HCT116 (cell line): Measurements from ENCODE around the gene TBC1D19. TPM values are rescaled to one million over a fixed set of nuclear protein-coding genes. Genes with fewer than 3 reads are reported as not detected.

Experiments
- ATAC-seq: fragments of 200-7000 bp; cut with Tn5 transposase; 2 replicates; pipeline ENCODE4 v1.9.1; 2020; ENCODE audit warnings: mild to moderate bottlenecking, moderate library complexity
- BruUV-seq: library from RNA; stranded (reverse); fragments of 400-500 nt; replicated peaks from 2 replicates; lab custom pipeline; 2021; lab: Mats Ljungman, UMichigan
- CTCF ChIA-PET: fragments of 300-600 bp; sonication (Branson Sonifier 250); formaldehyde crosslinking; loops from one replicate; lab custom pipeline; 2021; ENCODE audit warnings: antibody characterized with exemption; lab: Charles Lee
- POLR2A ChIA-PET: fragments of 300-600, 350-600 bp; sonication (Branson Sonifier 250); formaldehyde crosslinking; loops from one replicate; lab custom pipeline; 2021; ENCODE audit warnings: antibody characterized with exemption; lab: Charles Lee
- RAD21 ChIA-PET, 2 experiments: fragments of 300-600 bp; sonication (Branson Sonifier 250); formaldehyde crosslinking; loops; one replicate each; lab custom pipeline; 2023; ENCODE audit warnings: low total read pairs in 2 of 2; ENCODE audit not compliant: uncharacterized antibody in 2 of 2, unreplicated experiment in 2 of 2, low non-redundant PET in 1 of 2; lab: Charles Lee
- DNase-seq: peaks from one replicate; pipeline ENCODE4 v3.0.0-alpha.2; 2010; ENCODE audit warnings: low read depth, low spot score
- H2AFZ ChIP-seq: fragments of 200-600 bp; shearing (Covaris generic), sonication (generic); 2 replicates; pipeline ENCODE4 v1.6.1; 2017; ENCODE audit warnings: low read depth, mixed run types, mixed read lengths, antibody characterized with exemption, low read length; ENCODE audit not compliant: poor library complexity, severe bottlenecking
- H3K27ac ChIP-seq: 2 replicates; pipeline ENCODE4 v1.5.1; 2012; ENCODE audit warnings: low read depth, low read length
- H3K27me3 ChIP-seq: fragments of 200-600 bp; sonication (generic); 2 replicates; pipeline ENCODE4 v1.6.1; 2016; ENCODE audit warnings: mixed run types, low read length, mixed read lengths; ENCODE audit not compliant: insufficient read depth
- H3K36me3 ChIP-seq, 2 experiments: fragments of 200-500 bp in 1 of 2; fragments of 200-600 bp in 1 of 2; sonication (Bioruptor generic) in 1 of 2; sonication (generic) in 1 of 2; 2 replicates each; pipeline versions ENCODE4 v1.5.1 to v1.6.1; 2014 to 2016; ENCODE audit warnings: low read length in 2 of 2, inconsistent platforms in 1 of 2, mixed read lengths in 1 of 2, mixed run types in 1 of 2; ENCODE audit not compliant: insufficient read depth in 2 of 2, control insufficient read depth in 1 of 2
- H3K4me1 ChIP-seq, 2 experiments: fragments of 200-600 bp in 1 of 2; sonication (generic) in 1 of 2; 2 replicates each; pipeline versions ENCODE4 v1.5.1 to v1.6.1; 2012 to 2017; ENCODE audit warnings: low read length in 2 of 2, inconsistent platforms in 1 of 2, mild to moderate bottlenecking in 1 of 2, mixed read lengths in 1 of 2, mixed run types in 1 of 2, moderate library complexity in 1 of 2; ENCODE audit not compliant: insufficient read depth in 2 of 2, control insufficient read depth in 1 of 2
- H3K4me2 ChIP-seq: fragments of 200-600 bp; sonication (generic); 2 replicates; pipeline ENCODE4 v1.6.1; 2017; ENCODE audit warnings: mixed run types, low read length, mixed read lengths
- H3K4me3 ChIP-seq, 2 experiments: fragments of 200-600 bp in 1 of 2; sonication (generic) in 1 of 2; replicated peaks in 1 of 2; 2 replicates each; pipeline ENCODE4 v1.5.1; 2011 to 2016; ENCODE audit warnings: low read length in 2 of 2, control low read depth in 1 of 2, low read depth in 1 of 2, mild to moderate bottlenecking in 1 of 2, mixed read lengths in 1 of 2, mixed run types in 1 of 2
- H3K79me2 ChIP-seq: fragments of 200-600 bp; sonication (generic); 2 replicates; pipeline ENCODE4 v1.6.1; 2017; ENCODE audit warnings: mild to moderate bottlenecking, mixed run types, low read length, moderate library complexity, mixed read lengths; ENCODE audit not compliant: insufficient read depth
- H3K9ac ChIP-seq: fragments of 200-600 bp; sonication (generic); 2 replicates; pipeline ENCODE4 v1.6.1; 2016; ENCODE audit warnings: low read length, mixed read lengths
- H3K9me2 ChIP-seq: fragments of 200-600 bp; sonication (generic), shearing (Covaris generic); 2 replicates; pipeline ENCODE4 v1.6.1; 2017; ENCODE audit warnings: mixed run types, mild to moderate bottlenecking, moderate library complexity; ENCODE audit not compliant: insufficient read depth
- H3K9me3 ChIP-seq, 2 experiments: fragments of 200-500 bp in 1 of 2; fragments of 200-600 bp in 1 of 2; sonication (Bioruptor generic) in 1 of 2; sonication (generic) in 1 of 2; 2 replicates each; pipeline ENCODE4 v1.6.1; 2014 to 2017; ENCODE audit warnings: low read length in 2 of 2, mixed read lengths in 2 of 2, inconsistent platforms in 1 of 2, low read depth in 1 of 2, mild to moderate bottlenecking in 1 of 2, mixed run types in 1 of 2, moderate library complexity in 1 of 2; ENCODE audit not compliant: control insufficient read depth in 1 of 2, insufficient read depth in 1 of 2
- H4K20me1 ChIP-seq: fragments of 200-600 bp; sonication (generic), shearing (Covaris generic); 2 replicates; pipeline ENCODE4 v1.6.1; 2017; ENCODE audit warnings: mixed run types, mild to moderate bottlenecking, moderate library complexity; ENCODE audit not compliant: insufficient read depth
- CTCF ChIP-seq, 3 experiments: fragments of 200-600 bp in 1 of 3; sonication (generic) in 1 of 3; IDR thresholded peaks in 2 of 3; conservative IDR thresholded peaks in 1 of 3; 2 replicates each; pipeline ENCODE4 v1.5.1; 2012 to 2017; ENCODE audit warnings: low read depth in 2 of 3, low read length in 2 of 3, antibody characterized with exemption in 1 of 3, borderline replicate concordance in 1 of 3, control low read depth in 1 of 3, mild to moderate bottlenecking in 1 of 3, mixed read lengths in 1 of 3, mixed run types in 1 of 3, moderate library complexity in 1 of 3; ENCODE audit not compliant: insufficient read depth in 1 of 3
- EGR1 ChIP-seq: IDR thresholded peaks from 2 replicates; pipeline ENCODE4 v1.6.1; 2012; ENCODE audit warnings: low read depth
- EZH2 ChIP-seq: fragments of 200-600 bp; sonication (generic); IDR thresholded peaks from 2 replicates; pipeline ENCODE4 v1.6.1; 2017; ENCODE audit warnings: antibody characterized with exemption, mixed run types
- JUND ChIP-seq: IDR thresholded peaks from 2 replicates; pipeline ENCODE4 v1.6.1; 2012
- MAX ChIP-seq: IDR thresholded peaks from 2 replicates; pipeline ENCODE4 v1.6.1; 2012
- POLR2A ChIP-seq: IDR thresholded peaks from 2 replicates; pipeline ENCODE4 v1.7.0; 2011; ENCODE audit warnings: borderline replicate concordance; ENCODE audit not compliant: insufficient read depth, insufficient read length; ENCODE audit errors: extremely low read depth
- POLR2AphosphoS5 ChIP-seq: IDR thresholded peaks from 2 replicates; pipeline ENCODE4 v1.6.1; 2011; ENCODE audit warnings: mild to moderate bottlenecking, low read depth, low read length, moderate library complexity
- RAD21 ChIP-seq: IDR thresholded peaks from 2 replicates; pipeline ENCODE4 v1.6.1; 2012; ENCODE audit warnings: low read depth, mild to moderate bottlenecking
- SIN3A ChIP-seq: IDR thresholded peaks from 2 replicates; pipeline ENCODE4 v1.6.1; 2012; ENCODE audit warnings: low read depth
- SP1 ChIP-seq: IDR thresholded peaks from 2 replicates; pipeline ENCODE4 v1.6.1; 2012; ENCODE audit warnings: low read depth
- ZFX ChIP-seq: fragments of 450-650 bp; IDR thresholded peaks from 2 replicates; pipeline ENCODE4 v1.6.1; 2017
- intact Hi-C: fragments of 100-400 bp; cut with micrococcal nuclease; formaldehyde crosslinking; loops from 2 replicates; pipeline ENCODE4 v1.10.0; 2022
- total RNA-seq: library from RNA; stranded (reverse); gene quantifications from one replicate; pipeline ENCODE4 v1.2.1, GENCODE V29; 2021; ENCODE audit not compliant: unreplicated experiment
- TF ChIP-seq, protein P1 (sequence below): IDR thresholded peaks from 2 replicates; pipeline ENCODE4 v1.6.1; 2012

The TBC1D19 gene
- total RNA-seq, 1 experiment from 2014 or later, result 25.4 TPM

DNA sequence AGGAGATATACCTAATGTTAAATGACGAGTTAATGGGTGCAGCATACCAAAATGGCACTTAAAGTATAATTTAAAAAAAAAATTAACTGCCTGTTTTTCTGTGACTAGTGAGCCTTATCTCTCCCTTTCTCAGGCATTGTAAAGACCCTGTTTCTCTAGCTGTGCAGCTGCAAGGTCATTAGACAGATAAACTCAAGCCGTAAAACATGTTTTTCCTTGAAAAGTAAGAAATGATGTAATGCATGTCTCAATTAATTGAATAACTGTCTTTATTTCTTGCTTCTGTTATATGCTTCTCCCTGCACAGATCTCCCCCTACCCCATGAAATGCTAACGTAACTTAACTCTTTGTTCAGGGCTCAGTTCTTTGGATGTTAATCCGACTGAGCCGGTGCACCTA, 10.5 kb downstream of the TBC1D19 start:
- CTCF ChIA-PET, result no interaction called here
- intact Hi-C loops, result no loop called here
- Histone ChIP-seq H3K4me1 (peaks cover 19% of the 10 kb centered on the region in 2 experiments), H4K20me1 (no peaks in the 10 kb centered on the region), H3K27ac (no peak overlapping the region), H3K36me3 (no peaks in the 10 kb centered on the region), H3K9ac (no peak overlapping the region)
- BruUV-seq, result no TSS peak
- no peak for DNase-seq
- no peak for ATAC-seq
- TF ChIP-seq SIN3A, result no peak
- no peak for TF ChIP-seq RAD21
- TF ChIP-seq POLR2AphosphoS5, result no peak
- no peak for TF ChIP-seq POLR2A
- TF ChIP-seq, protein P1, sequence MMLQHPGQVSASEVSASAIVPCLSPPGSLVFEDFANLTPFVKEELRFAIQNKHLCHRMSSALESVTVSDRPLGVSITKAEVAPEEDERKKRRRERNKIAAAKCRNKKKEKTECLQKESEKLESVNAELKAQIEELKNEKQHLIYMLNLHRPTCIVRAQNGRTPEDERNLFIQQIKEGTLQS, result no peak
- no peak for TF ChIP-seq JUND
- TF ChIP-seq SP1, result no peak
- TF ChIP-seq, all 23 proteins: peak for 0
- Histone ChIP-seq H3K27me3 (no peaks in the 10 kb centered on the region), H3K4me3 (no peak overlapping the region), H3K79me2 (peaks cover 59% of the 10 kb centered on the region), H3K9me2 (no peaks in the 10 kb centered on the region), H3K9me3 (no peaks in the 10 kb centered on the region), H3K4me2 (no peak overlapping the region), H2AFZ (no peak overlapping the region)
- RAD21 ChIA-PET, result no interaction called here
- POLR2A ChIA-PET, result no interaction called here

- Histone ChIP-seq H3K27me3 (no peaks in the 10 kb centered on the region), H3K79me2 (peaks cover 57% of the 10 kb centered on the region), H3K4me3 (no peak overlapping the region), H3K9ac (no peak overlapping the region), H3K4me2 (no peak overlapping the region), H3K27ac (no peak overlapping the region), H3K9me2 (no peaks in the 10 kb centered on the region), H4K20me1 (no peaks in the 10 kb centered on the region), H3K36me3 (no peaks in the 10 kb centered on the region), H3K9me3 (no peaks in the 10 kb centered on the region), H2AFZ (no peak overlapping the region), H3K4me1 (peaks cover 15 to 16% of the 10 kb centered on the region in 2 experiments)
- ATAC-seq (no peak), DNase-seq (no peak)
- POLR2A ChIA-PET, result no interaction called here
- BruUV-seq, result no TSS peak
- RAD21 ChIA-PET, result no interaction called here
- no peak for TF ChIP-seq POLR2A
- TF ChIP-seq CTCF (IDR thresholded peaks at IDR 0.05 in 2 of 3, conservative IDR thresholded peaks at IDR 0.05 in 1 of 3; ENCODE audit: borderline replicate concordance in 1 of 3, insufficient read depth in 1 of 3, low read depth in 2 of 3, low read length in 2 of 3), result no peak
- TF ChIP-seq ZFX, result no peak
- TF ChIP-seq MAX, result no peak
- TF ChIP-seq EZH2, result no peak
- no peak for TF ChIP-seq EGR1
- intact Hi-C loops, result no loop called here
- CTCF ChIA-PET, result no interaction called here
Observed at GRCh38 chr4:26594778-26595177, 10.9 kb downstream of the TBC1D19 start.
